Rectal smooth muscle tissue (tissue), 1 donor: ENCODE data around the gene BRD7.

ENCODE experiments used
- H3K27ac ChIP-seq: one replicate; pipeline ENCODE4 v1.7.0; 2013; ENCODE audit warnings: low read depth, low read length, inconsistent platforms
- H3K27me3 ChIP-seq: one replicate; pipeline ENCODE4 v1.7.0; 2013; ENCODE audit warnings: low read length; ENCODE audit not compliant: control insufficient read depth, insufficient read depth
- H3K36me3 ChIP-seq: one replicate; pipeline ENCODE4 v1.7.0; 2013; ENCODE audit warnings: low read length; ENCODE audit not compliant: control insufficient read depth, insufficient read depth
- H3K4me1 ChIP-seq: one replicate; pipeline ENCODE4 v1.7.0; 2013; ENCODE audit warnings: low read length; ENCODE audit not compliant: control insufficient read depth, insufficient read depth
- H3K4me3 ChIP-seq: one replicate; pipeline ENCODE4 v1.7.0; 2013; ENCODE audit warnings: low read length
- H3K9ac ChIP-seq: one replicate; pipeline ENCODE4 v1.7.0; 2013; ENCODE audit warnings: low read length

The BRD7 gene

DNA sequence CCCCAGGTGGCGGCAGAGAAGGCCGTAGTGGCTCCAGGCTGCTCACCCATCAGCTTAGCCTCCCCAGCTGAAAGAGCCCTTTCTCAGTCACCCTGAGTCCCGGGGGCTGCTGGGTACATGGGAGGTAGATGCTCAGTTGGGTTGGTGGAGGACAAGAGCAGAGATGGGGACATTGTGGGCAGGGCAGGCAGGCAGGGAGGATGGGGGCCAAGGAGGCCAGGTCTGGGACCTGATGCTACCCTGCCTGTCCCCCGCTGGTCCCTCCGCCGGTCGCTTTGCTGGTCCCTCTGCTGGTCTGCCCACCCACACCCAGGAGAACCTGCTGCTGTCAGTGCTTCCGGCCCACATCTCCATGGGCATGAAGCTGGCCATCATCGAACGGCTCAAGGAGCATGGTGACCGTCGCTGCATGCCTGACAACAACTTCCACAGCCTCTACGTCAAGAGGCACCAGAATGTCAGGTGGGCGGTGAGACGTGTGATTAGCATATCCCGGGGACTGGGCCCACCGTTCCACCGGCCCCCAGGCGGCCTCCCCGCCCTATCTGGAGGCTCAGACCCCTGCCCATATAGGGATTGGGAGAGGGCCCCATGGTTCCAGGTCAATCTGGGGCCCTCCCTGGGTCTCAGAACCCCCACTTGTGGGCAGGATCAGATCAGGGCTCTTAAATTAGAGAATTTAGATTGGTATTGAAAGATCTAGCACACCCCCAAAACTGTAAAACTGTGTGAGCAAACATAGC is 75.6 kb downstream of the BRD7 start:
- Histone ChIP-seq H3K36me3 (no peaks in the 10 kb centered on the region), H3K4me1 (no peaks in the 10 kb centered on the region)

GRCh38 chr16:50292566-50292948 is 76.2 kb downstream of the BRD7 start:
- H3K36me3 ChIP-seq: no peaks in the 10 kb centered on the region
- H3K9ac ChIP-seq: no peak overlapping the region
- H3K4me1 ChIP-seq: no peaks in the 10 kb centered on the region
- no peaks in the 10 kb centered on the region for H3K27me3 ChIP-seq
- H3K27ac ChIP-seq: no peak overlapping the region
- H3K4me3 ChIP-seq: no peak overlapping the region

More for the DNA sequence above, 75.6 kb downstream of the BRD7 start:
- Histone ChIP-seq H3K27ac (no peak overlapping the region), H3K4me3 (no peak overlapping the region), H3K9ac (no peak overlapping the region), H3K27me3 (no peaks in the 10 kb centered on the region)

DNA sequence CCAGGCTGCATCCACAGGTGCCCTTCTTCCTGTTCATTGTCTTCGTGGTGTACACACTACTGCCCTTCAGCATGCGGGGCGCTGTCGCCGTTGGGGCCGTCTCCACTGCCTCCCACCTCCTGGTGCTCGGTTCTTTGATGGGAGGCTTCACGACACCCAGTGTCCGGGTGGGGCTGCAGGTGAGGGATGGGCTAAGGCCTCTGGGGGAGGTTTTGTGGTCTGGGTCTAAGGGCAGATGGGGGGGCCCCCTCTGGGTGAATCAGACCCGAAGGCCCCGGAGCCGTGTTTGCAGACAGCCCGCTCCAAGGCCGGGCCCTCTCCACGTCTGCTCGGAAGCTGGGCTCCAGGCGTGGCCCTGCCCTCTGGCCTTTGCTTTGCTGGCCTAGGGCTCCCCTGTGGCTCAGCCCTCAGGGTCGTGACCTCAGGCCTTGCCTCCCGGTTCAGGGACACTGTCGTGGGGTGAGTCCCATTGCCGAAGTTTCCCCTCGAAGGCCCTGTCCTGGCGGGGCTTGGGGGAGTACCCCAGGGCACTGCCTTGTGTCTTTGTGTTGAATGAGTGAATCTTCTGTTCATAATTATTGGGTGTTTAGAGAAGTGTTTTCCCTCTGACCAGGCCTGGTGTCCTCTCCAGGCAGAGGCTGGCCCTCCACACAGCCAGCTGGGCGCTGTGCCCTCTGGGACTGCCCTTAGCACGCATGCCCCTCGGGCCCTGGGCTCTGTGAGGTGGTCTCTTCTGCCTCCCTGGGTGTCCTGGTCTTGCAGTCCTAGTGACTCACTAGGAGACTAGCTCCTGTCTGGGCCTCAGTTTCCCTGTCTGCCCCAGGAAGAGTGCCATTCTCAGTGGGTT is 76.8 kb downstream of the BRD7 start:
- H3K36me3 ChIP-seq: no peaks in the 10 kb centered on the region
- H3K27me3 ChIP-seq: no peaks in the 10 kb centered on the region
- H3K27ac ChIP-seq: no peak overlapping the region
- no peak overlapping the region for H3K9ac ChIP-seq
- no peaks in the 10 kb centered on the region for H3K4me1 ChIP-seq
- no peak overlapping the region for H3K4me3 ChIP-seq

DNA sequence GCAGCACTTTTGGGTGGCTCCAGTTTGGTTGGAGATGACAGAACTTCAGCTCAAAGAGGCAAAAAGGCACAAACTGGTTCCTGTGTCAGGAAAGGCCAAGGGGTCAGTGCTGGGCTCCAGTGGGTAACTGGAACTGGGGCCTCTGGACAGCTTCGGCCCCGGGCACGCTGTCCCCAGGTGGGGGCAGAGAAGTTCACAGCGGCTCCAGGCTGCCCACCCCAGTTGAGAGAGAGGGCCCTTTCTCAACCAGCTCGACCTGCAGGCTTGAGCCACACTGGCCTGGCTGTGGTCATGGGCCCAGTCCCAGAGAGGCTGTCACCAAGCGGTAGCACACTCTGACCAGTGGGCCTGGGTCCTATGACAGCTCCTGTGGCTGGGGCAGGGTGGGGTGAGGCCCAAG is 77.9 kb downstream of the BRD7 start:
- Histone ChIP-seq H3K27ac (no peak overlapping the region), H3K4me3 (no peak overlapping the region), H3K9ac (no peak overlapping the region), H3K27me3 (no peaks in the 10 kb centered on the region), H3K36me3 (no peaks in the 10 kb centered on the region), H3K4me1 (no peaks in the 10 kb centered on the region)

- H3K27me3 ChIP-seq: no peaks in the 10 kb centered on the region
- no peak overlapping the region for H3K27ac ChIP-seq
- H3K4me1 ChIP-seq: no peaks in the 10 kb centered on the region
- H3K4me3 ChIP-seq: no peak overlapping the region
- H3K36me3 ChIP-seq: no peaks in the 10 kb centered on the region
- H3K9ac ChIP-seq: no peak overlapping the region
Measured at GRCh38 chr16:50289950-50290764, 78.6 kb downstream of the BRD7 start.

GRCh38 chr16:50288920-50289319 is 79.9 kb downstream of the BRD7 start:
- no peaks in the 10 kb centered on the region for H3K36me3 ChIP-seq
- no peak overlapping the region for H3K9ac ChIP-seq
- H3K4me3 ChIP-seq: no peak overlapping the region
- no peaks in the 10 kb centered on the region for H3K27me3 ChIP-seq
- no peaks in the 10 kb centered on the region for H3K4me1 ChIP-seq
- no peak overlapping the region for H3K27ac ChIP-seq

DNA sequence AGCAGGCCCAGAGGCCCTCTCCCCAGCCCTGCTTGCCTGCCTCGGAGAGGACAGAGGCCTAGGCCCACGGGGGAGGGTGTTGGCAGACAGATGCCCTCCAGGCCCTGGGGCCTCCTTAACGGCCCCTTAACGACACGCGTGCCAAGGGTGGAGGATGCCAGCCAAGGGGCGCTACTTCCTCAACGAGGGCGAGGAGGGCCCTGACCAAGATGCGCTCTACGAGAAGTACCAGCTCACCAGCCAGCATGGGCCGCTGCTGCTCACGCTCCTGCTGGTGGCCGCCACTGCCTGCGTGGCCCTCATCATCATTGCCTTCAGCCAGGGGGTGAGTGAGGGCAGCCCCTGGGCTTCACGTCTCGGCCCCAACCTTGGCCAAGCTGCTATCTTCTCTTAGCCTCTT is 80.8 kb downstream of the BRD7 start:
- Histone ChIP-seq H3K36me3 (no peaks in the 10 kb centered on the region), H3K4me3 (no peak overlapping the region), H3K27ac (no peak overlapping the region), H3K27me3 (no peaks in the 10 kb centered on the region), H3K4me1 (no peaks in the 10 kb centered on the region), H3K9ac (no peak overlapping the region)

DNA sequence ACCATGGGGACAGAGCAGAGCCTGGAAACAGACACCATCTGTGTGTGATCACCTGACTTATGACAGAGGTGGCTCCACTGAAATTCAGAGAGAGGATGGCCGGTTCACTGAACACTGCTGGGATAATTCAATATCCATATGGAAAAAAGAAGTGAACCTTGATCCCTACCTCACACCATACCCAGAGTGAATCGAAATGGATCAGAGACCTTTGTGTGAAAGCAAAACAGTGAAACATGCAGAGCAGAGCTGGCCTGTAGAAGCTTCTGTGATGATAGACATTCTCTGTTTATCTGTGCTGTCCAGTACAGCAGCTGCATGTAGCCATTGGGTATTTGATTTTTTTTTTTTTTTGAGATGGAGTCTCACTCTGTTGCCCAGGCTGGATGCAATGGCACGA is 82.1 kb downstream of the BRD7 start:
- H3K36me3 ChIP-seq: no peaks in the 10 kb centered on the region

GRCh38 chr16:50285406-50286003 is 83.3 kb downstream of the BRD7 start:
- Histone ChIP-seq H3K4me1 (no peaks in the 10 kb centered on the region), H3K27ac (no peak overlapping the region), H3K27me3 (no peaks in the 10 kb centered on the region), H3K9ac (no peak overlapping the region), H3K4me3 (no peak overlapping the region), H3K36me3 (no peaks in the 10 kb centered on the region)

More for the DNA sequence above, 82.1 kb downstream of the BRD7 start:
- H3K27ac ChIP-seq: no peak overlapping the region
- no peak overlapping the region for H3K9ac ChIP-seq
- H3K4me1 ChIP-seq: no peaks in the 10 kb centered on the region
- no peaks in the 10 kb centered on the region for H3K27me3 ChIP-seq
- H3K4me3 ChIP-seq: no peak overlapping the region

DNA sequence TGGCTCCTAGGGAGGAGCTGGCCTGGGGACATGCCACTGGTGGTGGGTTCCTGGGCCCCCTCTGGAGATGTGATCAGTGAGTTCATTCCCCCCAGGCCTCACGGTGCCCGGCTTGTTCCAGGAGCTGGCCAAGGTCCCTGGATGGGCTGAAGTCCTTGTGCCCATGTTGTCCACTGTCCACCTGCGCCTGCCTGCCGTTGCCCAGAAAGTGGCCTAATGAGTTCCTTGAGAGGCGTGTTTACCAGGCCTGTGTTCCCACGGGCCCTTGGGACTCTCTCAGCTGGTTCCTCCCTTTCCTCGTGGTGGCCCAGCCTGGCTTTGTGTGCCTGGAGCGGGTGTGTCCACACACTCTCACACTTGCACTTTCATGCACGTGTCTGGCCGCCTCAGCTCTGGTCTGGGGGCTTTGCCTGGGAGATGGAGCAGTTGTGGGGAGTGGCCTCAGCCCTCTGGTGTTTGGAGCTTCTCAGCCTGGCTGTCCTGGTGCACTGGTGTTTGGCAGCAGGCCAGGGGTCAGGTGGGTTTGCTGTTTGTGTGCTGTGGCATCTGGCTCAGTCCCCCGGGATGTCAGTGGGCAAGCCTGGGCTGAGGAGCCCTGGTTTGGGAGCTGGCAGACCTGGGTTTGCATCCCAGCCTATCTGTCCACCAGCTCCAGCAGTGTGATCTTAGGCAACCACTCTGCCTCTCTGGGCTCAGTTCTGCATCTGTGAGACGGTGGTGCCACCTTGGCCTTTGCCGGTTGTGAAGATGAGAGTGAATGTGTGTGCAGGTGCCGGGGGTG is 84.5 kb downstream of the BRD7 start:
- Histone ChIP-seq H3K4me3 (no peak overlapping the region), H3K4me1 (no peaks in the 10 kb centered on the region), H3K27me3 (no peaks in the 10 kb centered on the region), H3K27ac (no peak overlapping the region), H3K36me3 (no peaks in the 10 kb centered on the region), H3K9ac (no peak overlapping the region)

GRCh38 chr16:50282955-50283631 is 85.7 kb downstream of the BRD7 start:
- no peaks in the 10 kb centered on the region for H3K4me1 ChIP-seq
- no peaks in the 10 kb centered on the region for H3K27me3 ChIP-seq
- H3K36me3 ChIP-seq: no peaks in the 10 kb centered on the region
- no peak overlapping the region for H3K9ac ChIP-seq
- H3K4me3 ChIP-seq: no peak overlapping the region
- H3K27ac ChIP-seq: no peak overlapping the region
